Esophagus squamous epithelium (tissue), 5 donors: ENCODE data around the gene PIK3AP1. TPM values are rescaled to one million over a fixed set of nuclear protein-coding genes. Genes with fewer than 3 reads are reported as not detected.

Experiments used
- DNase-seq: peaks from one replicate; lab custom pipeline; 2025; lab: John Stamatoyannopoulos, UW
- H3K27ac ChIP-seq, 4 donors: fragments of 200-600 bp; sonication (generic); one replicate each; pipeline ENCODE4 v1.5.1; 2016 to 2019; ENCODE audit warnings: mild to moderate bottlenecking in 1 of 4
- H3K27me3 ChIP-seq, 4 donors: fragments of 200-600 bp; sonication (generic); 1 replicate in 3 of 4; 2 replicates in 1 of 4; pipeline versions ENCODE4 v1.5.1 to v1.6.0; 2017 to 2021; ENCODE audit warnings: antibody characterized with exemption in 1 of 4
- H3K36me3 ChIP-seq, 3 donors: fragments of 200-600 bp; sonication (generic); one replicate each; pipeline ENCODE4 v1.5.1; 2016 to 2019
- H3K4me1 ChIP-seq, 3 donors: fragments of 200-600 bp; sonication (generic); one replicate each; pipeline ENCODE4 v1.5.1; 2017 to 2019
- H3K4me3 ChIP-seq, 4 donors: fragments of 200-600 bp; sonication (generic); 1 replicate in 3 of 4; 2 replicates in 1 of 4; pipeline ENCODE4 v1.5.1; 2016 to 2019; ENCODE audit warnings: mild to moderate bottlenecking in 2 of 4, moderate library complexity in 1 of 4
- H3K9me3 ChIP-seq, 3 donors: fragments of 200-600 bp; sonication (generic); one replicate each; pipeline ENCODE4 v1.5.1; 2016 to 2019
- CTCF ChIP-seq, 6 experiments: fragments of 450-650 bp in 4 of 6; fragments of 200-600 bp in 2 of 6; sonication (generic) in 2 of 6; IDR thresholded peaks; one replicate each; pipeline ENCODE4 v1.5.1; 2016 to 2019; ENCODE audit warnings: antibody characterized with exemption in 6 of 6, mild to moderate bottlenecking in 4 of 6, moderate library complexity in 4 of 6
- POLR2A ChIP-seq, 4 donors: fragments of 450-650 bp; IDR thresholded peaks; one replicate each; pipeline ENCODE4 v1.6.1; 2017; ENCODE audit warnings: antibody characterized with exemption in 4 of 4, mild to moderate bottlenecking in 4 of 4, moderate library complexity in 3 of 4
- WGBS, 2 donors: methylation state at CpG; one replicate each; pipeline ENCODE4 v1.1.5; 2018; 5-methylcytosine and 5-hydroxymethylcytosine counted together
- intact Hi-C: fragments of 100-400 bp; cut with DNase I; formaldehyde crosslinking; loops from one replicate; pipeline ENCODE4 v1.15.0; 2022
- total RNA-seq, 4 donors: library from RNA; depleted of rRNA; stranded (reverse); fragments of >200 nt; gene quantifications; one replicate each; pipeline ENCODE4 v1.1.0, GENCODE V29; 2016
- donor health status: DM: yes; HTN: yes; CAD: no.

The PIK3AP1 gene
- total RNA-seq, 4 donors from 2014 or later: 0.57 to 7.6 (median 3.7) TPM

DNA sequence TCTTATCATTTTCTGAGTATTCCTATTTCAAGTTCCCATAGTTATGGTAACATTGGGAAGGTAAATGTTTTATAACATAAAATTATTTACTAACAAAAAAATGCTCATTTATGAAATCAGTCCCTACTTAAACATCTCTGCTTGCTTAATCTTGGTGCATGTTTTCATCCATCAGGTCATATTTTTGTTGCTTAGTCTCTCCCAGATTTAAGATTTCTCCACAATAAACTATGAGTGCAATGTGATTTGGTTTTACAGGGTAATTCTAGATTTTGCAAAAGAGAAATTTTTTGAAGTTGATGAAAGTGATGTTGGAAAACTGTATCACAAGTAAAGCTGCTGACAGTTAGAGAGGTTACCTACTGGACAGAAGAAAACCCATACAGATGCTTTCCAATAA is 28.6 kb downstream of the PIK3AP1 start:
- Histone ChIP-seq H3K27me3 (no peaks in the 10 kb centered on the region), H3K27ac (no peak overlapping the region), H3K36me3 (no peaks in the 10 kb centered on the region), H3K4me1 (no peaks in the 10 kb centered on the region), H3K9me3 (no peaks in the 10 kb centered on the region), H3K4me3 (no peak overlapping the region)
- no peak for DNase-seq
- TF ChIP-seq CTCF (IDR thresholded peaks at IDR 0.05): no peak
- no peak for TF ChIP-seq POLR2A (IDR thresholded peaks at IDR 0.05)
- intact Hi-C loops: no loop called here

DNA sequence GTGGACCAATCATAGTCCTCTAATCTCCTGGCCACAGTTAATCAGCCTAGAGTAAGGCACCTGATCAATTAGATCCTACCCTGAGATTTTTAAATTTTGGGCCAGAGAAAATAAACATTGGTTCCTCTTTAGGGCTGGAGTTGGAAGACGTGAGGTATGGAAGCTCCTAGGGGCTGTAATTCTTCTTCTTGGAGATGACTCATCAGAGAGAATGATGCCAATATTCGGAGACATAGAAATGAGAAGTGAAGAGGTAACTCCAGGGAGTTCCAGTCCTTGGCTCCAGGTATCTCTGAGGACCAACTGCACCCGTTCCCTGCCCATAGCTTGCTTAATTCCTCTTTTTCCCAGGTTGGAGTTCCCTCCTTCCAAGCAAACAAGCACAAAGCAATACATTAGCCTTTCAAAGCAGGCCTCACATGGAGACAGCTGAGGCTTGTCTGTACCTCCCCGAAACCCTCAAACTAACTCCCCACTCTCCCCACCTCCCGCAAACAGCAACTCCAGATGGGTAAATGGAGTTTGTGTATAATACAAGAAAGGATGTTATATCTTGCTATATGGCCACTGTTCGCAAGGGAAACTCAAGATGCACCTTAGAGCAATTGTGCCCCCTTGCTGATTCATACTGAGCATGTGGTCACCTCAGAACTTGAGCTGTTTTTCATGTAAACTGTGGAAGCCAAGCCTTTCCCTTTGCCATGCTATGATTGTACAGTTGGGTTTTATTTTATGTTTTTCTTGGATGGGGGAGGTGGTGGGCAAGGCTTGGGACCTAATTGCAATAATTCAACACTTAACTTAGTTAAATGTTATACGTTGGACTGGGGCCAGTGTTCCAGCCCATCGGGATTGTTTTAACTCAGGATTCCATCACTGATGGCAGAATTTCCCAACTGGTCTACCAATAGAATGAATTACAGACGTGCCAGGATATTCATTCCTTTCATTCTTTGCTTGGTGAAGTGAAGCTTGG is 29.3 kb downstream of the PIK3AP1 start:
- H3K36me3 ChIP-seq: no peaks in the 10 kb centered on the region
- no peaks in the 10 kb centered on the region for H3K9me3 ChIP-seq
- intact Hi-C loops: no loop called here
- DNase-seq: no peak
- no peaks in the 10 kb centered on the region for H3K27me3 ChIP-seq
- no peak overlapping the region for H3K27ac ChIP-seq
- H3K4me3 ChIP-seq: no peak overlapping the region
- no peaks in the 10 kb centered on the region for H3K4me1 ChIP-seq
- WGBS, 2 donors: 63 to 64% methylated on average over 8 of the region's 9 CpGs
- TF ChIP-seq CTCF (IDR thresholded peaks at IDR 0.05) (no peak), POLR2A (IDR thresholded peaks at IDR 0.05) (no peak)

DNA sequence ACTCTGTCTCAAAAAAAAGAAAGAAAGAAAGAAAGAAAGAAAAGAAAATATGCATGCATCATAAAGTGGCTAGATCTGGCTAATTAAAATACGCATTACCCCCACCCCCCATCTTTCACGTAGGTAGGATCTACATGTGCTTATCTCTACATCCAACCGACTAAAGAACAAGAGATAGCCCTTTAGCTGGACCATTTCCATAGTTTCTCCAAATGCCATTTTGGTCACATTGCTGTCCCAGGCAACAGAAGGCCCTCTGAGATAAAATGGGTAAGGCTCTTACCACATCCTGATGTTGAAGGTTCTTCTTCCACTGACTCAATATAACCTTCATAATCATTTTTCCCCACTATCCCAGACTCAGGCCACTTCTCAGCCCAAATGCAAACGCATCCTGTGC is 31.5 kb downstream of the PIK3AP1 start:
- H3K36me3 ChIP-seq: no peaks in the 10 kb centered on the region

GRCh38 chr10:96687317-96688012 is 32.8 kb downstream of the PIK3AP1 start:
- H3K36me3 ChIP-seq: no peaks in the 10 kb centered on the region
- H3K4me1 ChIP-seq: no peaks in the 10 kb centered on the region
- DNase-seq: no peak
- H3K4me3 ChIP-seq: no peak overlapping the region
- WGBS, 2 donors: 68 to 75% methylated on average over 7 to 8 of the region's 8 CpGs
- no peak overlapping the region for H3K27ac ChIP-seq
- TF ChIP-seq CTCF (IDR thresholded peaks at IDR 0.05): no peak
- TF ChIP-seq POLR2A (IDR thresholded peaks at IDR 0.05): no peak
- intact Hi-C loops: no loop called here
- no peaks in the 10 kb centered on the region for H3K9me3 ChIP-seq
- H3K27me3 ChIP-seq: no peaks in the 10 kb centered on the region

More for the DNA sequence above, 31.5 kb downstream of the PIK3AP1 start:
- no peaks in the 10 kb centered on the region for H3K27me3 ChIP-seq
- no peaks in the 10 kb centered on the region for H3K9me3 ChIP-seq
- H3K27ac ChIP-seq: no peak overlapping the region
- H3K4me3 ChIP-seq: no peak overlapping the region
- intact Hi-C loops: no loop called here
- TF ChIP-seq CTCF (IDR thresholded peaks at IDR 0.05) (no peak), POLR2A (IDR thresholded peaks at IDR 0.05) (no peak)
- 78 to 93% methylated on average over 4 of the region's 4 CpGs for WGBS, 2 donors
- no peaks in the 10 kb centered on the region for H3K4me1 ChIP-seq
- no peak for DNase-seq

GRCh38 chr10:96686514-96686913 is 33.8 kb downstream of the PIK3AP1 start:
- H3K36me3 ChIP-seq: no peaks in the 10 kb centered on the region
- H3K4me3 ChIP-seq: no peak overlapping the region
- H3K4me1 ChIP-seq: no peaks in the 10 kb centered on the region
- H3K27ac ChIP-seq: no peak overlapping the region
- WGBS, 2 donors: 91% methylated on average over 7 of the region's 7 CpGs
- DNase-seq: no peak
- TF ChIP-seq CTCF (IDR thresholded peaks at IDR 0.05) (no peak), POLR2A (IDR thresholded peaks at IDR 0.05) (no peak)
- intact Hi-C loops: no loop called here
- no peaks in the 10 kb centered on the region for H3K9me3 ChIP-seq
- H3K27me3 ChIP-seq: peaks cover 0 to under 1% (median 0%) of the 10 kb centered on the region in 4 donors
